RWPE1 (cell line): Measurements from ENCODE around the gene MAPK8.
"Not testable (repeated sequence)": the region's sequence is repeated elsewhere in the genome, so short reads cannot be mapped to it uniquely, and the experiment has no call there.

Experiments
- CTCF ChIA-PET: fragments of 350-600 bp; sonication (Branson Sonifier 250); formaldehyde crosslinking; extraction: SDS; loops from one replicate; lab custom pipeline; 2021; lab: Yijun Ruan, JAX
- POLR2A ChIA-PET: fragments of 400-600 bp; formaldehyde crosslinking; extraction: SDS; loops from one replicate; lab custom pipeline; 2020; ENCODE audit warnings: antibody characterized with exemption; ENCODE audit not compliant: low non-redundant PET; lab: Yijun Ruan, JAX
- DNase-seq: peaks from one replicate; pipeline ENCODE4 v3.0.0; 2012; ENCODE audit warnings: low spot score
- H3K27ac ChIP-seq: fragments of 450-650 bp; 2 replicates; pipeline ENCODE4 v1.5.1; 2017
- TF ChIP-seq, protein P1 (sequence below): fragments of 450-650 bp; conservative IDR thresholded peaks from 2 replicates; pipeline ENCODE4 v1.5.1; 2017; ENCODE audit warnings: low read depth, mild to moderate bottlenecking

The MAPK8 gene

DNA sequence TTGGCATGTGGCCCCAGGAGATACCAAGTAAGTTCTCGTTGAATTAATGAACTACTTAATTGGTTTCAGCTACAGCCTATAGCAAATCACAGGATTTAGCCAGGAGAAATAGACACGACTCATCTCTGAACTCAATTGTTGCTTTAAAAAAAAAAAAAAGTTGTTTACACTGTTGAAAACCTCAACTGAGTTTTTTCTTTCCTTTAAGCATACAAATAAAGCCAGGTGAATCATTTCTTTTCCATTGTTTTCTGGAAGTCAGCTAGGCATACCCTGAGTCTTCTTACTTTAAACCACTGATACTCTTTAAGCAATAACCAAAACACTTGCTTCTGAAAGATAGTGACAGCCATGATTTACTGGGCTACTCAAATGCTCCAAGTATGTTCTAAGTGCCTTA lies 32.7 kb upstream of the MAPK8 start:
- H3K27ac ChIP-seq: no peak overlapping the region
- CTCF ChIA-PET: no interaction called here
- TF ChIP-seq, protein P1, sequence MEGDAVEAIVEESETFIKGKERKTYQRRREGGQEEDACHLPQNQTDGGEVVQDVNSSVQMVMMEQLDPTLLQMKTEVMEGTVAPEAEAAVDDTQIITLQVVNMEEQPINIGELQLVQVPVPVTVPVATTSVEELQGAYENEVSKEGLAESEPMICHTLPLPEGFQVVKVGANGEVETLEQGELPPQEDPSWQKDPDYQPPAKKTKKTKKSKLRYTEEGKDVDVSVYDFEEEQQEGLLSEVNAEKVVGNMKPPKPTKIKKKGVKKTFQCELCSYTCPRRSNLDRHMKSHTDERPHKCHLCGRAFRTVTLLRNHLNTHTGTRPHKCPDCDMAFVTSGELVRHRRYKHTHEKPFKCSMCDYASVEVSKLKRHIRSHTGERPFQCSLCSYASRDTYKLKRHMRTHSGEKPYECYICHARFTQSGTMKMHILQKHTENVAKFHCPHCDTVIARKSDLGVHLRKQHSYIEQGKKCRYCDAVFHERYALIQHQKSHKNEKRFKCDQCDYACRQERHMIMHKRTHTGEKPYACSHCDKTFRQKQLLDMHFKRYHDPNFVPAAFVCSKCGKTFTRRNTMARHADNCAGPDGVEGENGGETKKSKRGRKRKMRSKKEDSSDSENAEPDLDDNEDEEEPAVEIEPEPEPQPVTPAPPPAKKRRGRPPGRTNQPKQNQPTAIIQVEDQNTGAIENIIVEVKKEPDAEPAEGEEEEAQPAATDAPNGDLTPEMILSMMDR: no peak
- DNase-seq: no peak
- POLR2A ChIA-PET: no interaction called here

DNA sequence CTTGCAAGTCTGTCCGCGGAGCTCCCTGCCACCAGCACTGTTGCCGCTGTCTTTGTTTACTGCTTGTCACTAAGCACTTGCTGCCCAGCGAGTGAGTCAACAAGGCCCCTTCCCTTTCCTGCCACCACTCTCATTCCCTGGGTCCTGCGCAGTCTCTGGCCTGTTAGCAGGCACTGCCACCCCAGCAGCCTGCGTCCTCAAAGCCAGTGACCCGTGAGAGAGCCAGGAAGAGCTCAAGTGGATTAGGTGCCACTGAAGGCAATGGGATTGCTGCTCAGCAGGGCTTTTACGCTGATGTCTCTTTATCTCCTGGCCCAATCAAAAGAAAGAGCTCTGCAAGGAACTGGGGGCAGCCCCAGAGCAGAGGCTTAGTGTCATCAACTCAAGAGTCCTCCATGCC lies 31.8 kb upstream of the MAPK8 start, which contains the start of gene FRMPD2:
Gene FRMPD2 (minus strand): TSS at position 61 of the 400 bp plus-strand sequence. CDS start 129 bp downstream, outside the sequence.
- no peak for DNase-seq
- ChIA-PET CTCF (no interaction called here), POLR2A (no interaction called here)
- H3K27ac ChIP-seq: no peak within 1 kb of the TSS
- TF ChIP-seq, protein P1: no peak

DNA sequence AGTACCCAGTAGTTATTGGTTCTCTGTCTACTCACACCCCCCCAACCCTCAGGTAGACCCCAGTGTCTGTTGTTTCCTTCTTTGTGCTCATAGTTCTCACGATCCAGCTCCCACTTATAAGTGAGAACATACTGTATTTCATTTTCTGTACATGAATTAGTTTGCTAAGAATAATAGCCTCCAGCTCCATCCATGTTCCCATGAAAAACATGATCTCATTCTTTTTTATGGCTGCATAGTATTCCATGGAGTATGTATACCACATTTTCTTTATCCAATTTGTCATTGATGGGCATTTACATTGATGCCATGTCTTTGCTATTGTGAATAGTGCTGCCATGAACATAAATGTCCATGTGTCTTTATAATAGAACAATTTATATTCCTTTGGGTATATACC lies 29.4 kb upstream of the MAPK8 start:
- H3K27ac ChIP-seq: no peak overlapping the region
- ChIA-PET POLR2A (no interaction called here), CTCF (no interaction called here)
- TF ChIP-seq, protein P1: no peak
- DNase-seq: no peak

DNA sequence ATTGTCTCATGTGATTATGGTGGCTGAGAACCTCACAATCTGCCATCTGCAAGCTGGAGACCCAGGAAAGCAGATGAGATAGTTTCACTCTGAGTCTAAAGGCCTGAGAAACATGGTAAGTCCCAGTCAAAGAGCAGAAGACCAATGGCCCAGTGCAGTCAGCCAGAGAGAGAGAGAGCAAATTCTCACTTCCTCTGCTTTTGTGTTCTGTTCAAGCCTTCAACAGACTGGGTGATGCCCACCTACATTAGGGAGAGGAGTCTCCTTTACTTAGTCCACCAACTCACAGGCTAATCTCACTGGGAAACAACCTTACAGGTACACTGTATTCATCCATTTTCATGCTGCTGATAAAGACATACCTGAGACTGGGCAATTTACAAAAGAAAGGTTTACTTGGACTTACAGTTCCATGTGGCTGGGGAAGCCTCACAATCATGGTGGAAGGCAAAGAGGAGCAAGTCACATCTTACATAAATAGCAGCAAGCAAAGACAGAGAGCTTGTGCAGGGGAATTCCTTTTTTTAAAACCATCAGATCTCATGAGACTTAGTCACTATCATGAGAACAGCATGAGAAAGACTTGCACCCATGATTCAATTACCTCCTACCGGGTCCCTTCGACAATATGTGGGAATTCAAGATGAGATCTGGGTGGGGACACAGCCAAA lies 27.3 kb upstream of the MAPK8 start:
- ChIA-PET CTCF (no interaction called here), POLR2A (no interaction called here)
- DNase-seq: no peak
- no peak overlapping the region for H3K27ac ChIP-seq
- TF ChIP-seq, protein P1: no peak

DNA sequence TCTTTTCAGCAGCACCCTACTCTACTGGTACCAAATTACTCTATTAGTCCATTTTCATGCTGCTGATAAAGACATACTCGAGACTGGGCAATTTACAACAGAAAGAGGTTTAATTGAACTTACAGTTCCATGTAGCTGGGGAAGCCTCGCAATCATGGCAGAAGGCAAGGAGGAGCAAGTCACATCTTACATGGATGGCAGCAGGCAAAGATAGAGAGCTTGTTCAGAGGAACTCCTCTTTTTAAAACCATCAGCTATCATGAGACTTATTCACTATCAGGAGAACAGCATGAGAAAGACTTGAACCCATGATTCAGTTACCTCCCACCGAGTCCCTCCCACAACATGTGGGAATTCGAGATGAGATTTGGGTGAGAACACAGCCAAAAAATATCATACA lies 24.8 kb upstream of the MAPK8 start:
- DNase-seq, POLR2A ChIA-PET, CTCF ChIA-PET, H3K27ac ChIP-seq: not testable (repeated sequence)

DNA sequence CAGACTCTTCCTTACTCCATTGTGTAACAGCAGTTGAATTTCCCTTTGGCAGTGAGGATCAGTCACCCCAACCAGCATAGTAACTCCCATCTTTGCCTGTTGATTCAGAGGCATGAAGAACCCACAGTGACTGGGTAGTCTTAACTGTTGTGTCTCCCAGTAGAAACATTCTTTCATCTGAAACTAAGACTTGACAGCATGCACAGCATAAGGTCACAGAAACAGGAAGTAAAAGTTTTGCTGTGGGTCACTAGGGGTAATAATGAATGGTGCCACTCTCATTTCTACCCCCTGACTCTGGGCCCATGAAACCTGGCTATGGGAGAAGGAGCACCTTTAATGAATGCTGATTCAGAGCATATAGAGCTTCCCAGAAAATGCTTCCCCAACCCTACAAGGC lies 23.6 kb upstream of the MAPK8 start:
- ChIA-PET CTCF (no interaction called here), POLR2A (no interaction called here)
- TF ChIP-seq, protein P1: no peak
- H3K27ac ChIP-seq: no peak overlapping the region
- DNase-seq: no peak

DNA sequence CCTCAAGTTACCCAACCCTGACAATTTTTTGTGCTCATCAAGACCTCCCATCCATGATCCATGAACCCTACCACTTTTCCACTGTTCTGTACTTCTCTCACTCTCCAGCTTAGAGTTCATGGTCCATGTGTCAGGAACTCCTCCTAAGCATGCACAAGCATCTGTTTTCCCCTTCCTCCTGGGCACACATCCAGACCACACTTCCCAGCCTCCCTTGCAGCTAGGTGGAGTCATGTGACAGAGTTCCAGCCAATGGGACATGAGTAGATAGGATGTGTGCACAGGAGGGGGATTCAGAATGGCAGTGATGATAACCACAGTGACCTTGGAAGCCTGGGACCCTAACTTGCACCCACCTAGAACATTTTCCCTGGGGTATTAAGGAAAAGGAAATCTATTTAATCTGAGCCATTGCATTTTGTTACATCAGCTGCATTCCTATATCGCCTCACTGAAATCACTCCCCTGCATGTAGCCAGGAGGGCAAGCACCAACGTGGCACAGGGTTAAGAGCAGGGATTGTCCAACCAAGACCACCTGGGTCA lies 22.4 kb upstream of the MAPK8 start:
- CTCF ChIA-PET: no interaction called here
- no peak for DNase-seq
- H3K27ac ChIP-seq: no peak overlapping the region
- POLR2A ChIA-PET: no interaction called here
- TF ChIP-seq, protein P1: no peak
